ENCODE results near the gene C4orf50.

- TF ChIP-seq, protein P1, sequence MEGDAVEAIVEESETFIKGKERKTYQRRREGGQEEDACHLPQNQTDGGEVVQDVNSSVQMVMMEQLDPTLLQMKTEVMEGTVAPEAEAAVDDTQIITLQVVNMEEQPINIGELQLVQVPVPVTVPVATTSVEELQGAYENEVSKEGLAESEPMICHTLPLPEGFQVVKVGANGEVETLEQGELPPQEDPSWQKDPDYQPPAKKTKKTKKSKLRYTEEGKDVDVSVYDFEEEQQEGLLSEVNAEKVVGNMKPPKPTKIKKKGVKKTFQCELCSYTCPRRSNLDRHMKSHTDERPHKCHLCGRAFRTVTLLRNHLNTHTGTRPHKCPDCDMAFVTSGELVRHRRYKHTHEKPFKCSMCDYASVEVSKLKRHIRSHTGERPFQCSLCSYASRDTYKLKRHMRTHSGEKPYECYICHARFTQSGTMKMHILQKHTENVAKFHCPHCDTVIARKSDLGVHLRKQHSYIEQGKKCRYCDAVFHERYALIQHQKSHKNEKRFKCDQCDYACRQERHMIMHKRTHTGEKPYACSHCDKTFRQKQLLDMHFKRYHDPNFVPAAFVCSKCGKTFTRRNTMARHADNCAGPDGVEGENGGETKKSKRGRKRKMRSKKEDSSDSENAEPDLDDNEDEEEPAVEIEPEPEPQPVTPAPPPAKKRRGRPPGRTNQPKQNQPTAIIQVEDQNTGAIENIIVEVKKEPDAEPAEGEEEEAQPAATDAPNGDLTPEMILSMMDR (IDR thresholded peaks at IDR 0.05): no peak
- TF ChIP-seq POLR2A (IDR thresholded peaks at IDR 0.05): no peak
These were observed 45.2 kb downstream of the C4orf50 start for GRCh38 chr4:5973033-5973432.
